Temporal lobe (tissue), 1 donor: ENCODE results near the gene CLN6. TPM values are rescaled to one million over a fixed set of nuclear protein-coding genes. Genes with fewer than 3 reads are reported as not detected.

ENCODE experiments used
- total RNA-seq: library from RNA; depleted of rRNA; stranded (reverse); fragments of >200 nt; gene quantifications from one replicate; pipeline ENCODE4 v1.2.3, GENCODE V29; 2014

The CLN6 gene
- total RNA-seq, 1 donor from 2014 or later: 2.7 TPM

Other genes with a start within 250 kb of the CLN6 start
- 19.2 TPM for gene PIAS1, start 175.4 kb downstream of the CLN6 start, total RNA-seq
- 2.5 TPM for gene CALML4, start 24.4 kb downstream of the CLN6 start, total RNA-seq
- 143 TPM for gene FEM1B, start 48.0 kb upstream of the CLN6 start, total RNA-seq
- gene ITGA11, start 202.4 kb upstream of the CLN6 start, total RNA-seq: 1.5 TPM